Subcutaneous adipose tissue (tissue), 4 donors: ENCODE measurements around the gene PAQR8. TPM values are rescaled to one million over a fixed set of nuclear protein-coding genes. Genes with fewer than 3 reads are reported as not detected.

Experiments used
- CTCF ChIP-seq: fragments of 450-650 bp; IDR thresholded peaks from one replicate; pipeline ENCODE4 v1.5.1; 2016; ENCODE audit warnings: low read depth, mild to moderate bottlenecking, control low read depth, antibody characterized with exemption, moderate library complexity
- total RNA-seq, 4 donors: library from RNA; depleted of rRNA; stranded (reverse); fragments of >200 nt; gene quantifications; one replicate each; pipeline ENCODE4 v1.1.0, GENCODE V29; 2016

Gene PAQR8
- total RNA-seq, 4 donors from 2014 or later = 2.8 to 9.9 (median 4.3) TPM

- no peak for TF ChIP-seq CTCF
These were observed 35.2 kb upstream of the PAQR8 start for GRCh38 chr6:52326540-52327364.

GRCh38 chr6:52328303-52328662, 33.7 kb upstream of the PAQR8 start:
- TF ChIP-seq CTCF = no peak

- TF ChIP-seq CTCF = no peak
These were observed 33.2 kb upstream of the PAQR8 start for GRCh38 chr6:52328729-52329128.

- no peak for TF ChIP-seq CTCF
These were observed 31.5 kb upstream of the PAQR8 start for GRCh38 chr6:52330470-52330869.

GRCh38 chr6:52331793-52332457, 30.0 kb upstream of the PAQR8 start:
- no peak for TF ChIP-seq CTCF

GRCh38 chr6:52333840-52334200, 28.1 kb upstream of the PAQR8 start:
- TF ChIP-seq CTCF = no peak

GRCh38 chr6:52335576-52335975, 26.4 kb upstream of the PAQR8 start:
- TF ChIP-seq CTCF = no peak
